GM21825 (cell line): Measurements from ENCODE around the gene ZNF600.
"Not testable (repeated sequence)": the region's sequence is repeated elsewhere in the genome, so short reads cannot be mapped to it uniquely, and the experiment has no call there.

ENCODE experiments used
- ATAC-seq: cut with Tn5 transposase; IDR thresholded peaks from one replicate; pipeline ENCODE4 v1.9.1; 2021; ENCODE audit warnings: mild to moderate bottlenecking, moderate library complexity; ENCODE audit not compliant: unreplicated experiment

ZNF600 gene

GRCh38 chr19:52786464-52787354, at the start of gene ZNF600:
Gene ZNF600 (minus strand): TSS chr19:52786791. CDS start chr19:52778888, 7,903 bp downstream.
- ATAC-seq: peak; percentile 90

GRCh38 chr19:52834289-52834688, 47.7 kb upstream of the ZNF600 start:
- not testable (repeated sequence) for ATAC-seq

GRCh38 chr19:52833541-52833940, 47.0 kb upstream of the ZNF600 start:
- not testable (repeated sequence) for ATAC-seq

- not testable (repeated sequence) for ATAC-seq
Observed at GRCh38 chr19:52829866-52830265, 43.3 kb upstream of the ZNF600 start.

- ATAC-seq: no peak
Observed at GRCh38 chr19:52825765-52826164, 39.2 kb upstream of the ZNF600 start.

GRCh38 chr19:52823676-52824075, 37.1 kb upstream of the ZNF600 start:
- no peak for ATAC-seq

- peak; percentile 98 for ATAC-seq
Observed at GRCh38 chr19:52821204-52821960, 34.8 kb upstream of the ZNF600 start, which contains the start of gene ZNF28. Gene ZNF28 (minus strand): TSS chr19:52821633. CDS start chr19:52817958, 3,675 bp downstream.

- peak; percentile 27 for ATAC-seq
Observed at GRCh38 chr19:52820472-52821203, 34.0 kb upstream of the ZNF600 start.

- no peak for ATAC-seq
Observed at GRCh38 chr19:52809801-52810200, 23.2 kb upstream of the ZNF600 start.

- ATAC-seq: not testable (repeated sequence)
Observed at GRCh38 chr19:52799950-52800640, 13.5 kb upstream of the ZNF600 start.

GRCh38 chr19:52789440-52789839, 2.8 kb upstream of the ZNF600 start:
- no peak for ATAC-seq

GRCh38 chr19:52786078-52786463, 520 bp downstream of the ZNF600 start:
- ATAC-seq: peak; percentile 23

GRCh38 chr19:52785506-52785905, 1.1 kb downstream of the ZNF600 start:
- no peak for ATAC-seq

GRCh38 chr19:52782864-52783263, 3.7 kb downstream of the ZNF600 start:
- ATAC-seq: not testable (repeated sequence)

GRCh38 chr19:52778811-52779210, 7.8 kb downstream of the ZNF600 start:
- no peak for ATAC-seq

- not testable (repeated sequence) for ATAC-seq
Observed at GRCh38 chr19:52756447-52756846, 30.1 kb downstream of the ZNF600 start.

GRCh38 chr19:52749780-52750179, 36.8 kb downstream of the ZNF600 start:
- no peak for ATAC-seq

GRCh38 chr19:52748336-52748950, 38.1 kb downstream of the ZNF600 start:
- ATAC-seq: no peak

GRCh38 chr19:52745919-52746318, 40.7 kb downstream of the ZNF600 start:
- ATAC-seq: not testable (repeated sequence)

GRCh38 chr19:52743091-52743490, 43.5 kb downstream of the ZNF600 start:
- ATAC-seq: no peak
